Measurements from ENCODE around the gene MMRN1. TPM values are rescaled to one million over a fixed set of nuclear protein-coding genes. Genes with fewer than 3 reads are reported as not detected.

MMRN1 gene
- under 1 TPM; 0.16 to 0.23 TPM for total RNA-seq

- H3K27me3 Mint-ChIP-seq = peaks cover 4% of the 10 kb centered on the region
- H3K27ac Mint-ChIP-seq = peak within 1 kb of the TSS; percentile 65
- peak within 1 kb of the TSS; percentile 27 for H3K4me3 Mint-ChIP-seq
- DNase-seq = no peak
- H3K4me1 Mint-ChIP-seq = peaks cover 14% of the 10 kb centered on the region
- H3K36me3 Mint-ChIP-seq = no peaks in the 10 kb centered on the region
- CTCF ChIA-PET = no interaction called here
- peak; percentile 72 for ATAC-seq
- no peaks in the 10 kb centered on the region for H3K9me3 Mint-ChIP-seq (ENCODE audit: low read depth)
Observed at GRCh38 chr4:89894649-89895550, at the start of gene MMRN1. TSS of gene MMRN1 (plus strand) at chr4:89894854. CDS start at chr4:89894972, 118 bp downstream.

DNA sequence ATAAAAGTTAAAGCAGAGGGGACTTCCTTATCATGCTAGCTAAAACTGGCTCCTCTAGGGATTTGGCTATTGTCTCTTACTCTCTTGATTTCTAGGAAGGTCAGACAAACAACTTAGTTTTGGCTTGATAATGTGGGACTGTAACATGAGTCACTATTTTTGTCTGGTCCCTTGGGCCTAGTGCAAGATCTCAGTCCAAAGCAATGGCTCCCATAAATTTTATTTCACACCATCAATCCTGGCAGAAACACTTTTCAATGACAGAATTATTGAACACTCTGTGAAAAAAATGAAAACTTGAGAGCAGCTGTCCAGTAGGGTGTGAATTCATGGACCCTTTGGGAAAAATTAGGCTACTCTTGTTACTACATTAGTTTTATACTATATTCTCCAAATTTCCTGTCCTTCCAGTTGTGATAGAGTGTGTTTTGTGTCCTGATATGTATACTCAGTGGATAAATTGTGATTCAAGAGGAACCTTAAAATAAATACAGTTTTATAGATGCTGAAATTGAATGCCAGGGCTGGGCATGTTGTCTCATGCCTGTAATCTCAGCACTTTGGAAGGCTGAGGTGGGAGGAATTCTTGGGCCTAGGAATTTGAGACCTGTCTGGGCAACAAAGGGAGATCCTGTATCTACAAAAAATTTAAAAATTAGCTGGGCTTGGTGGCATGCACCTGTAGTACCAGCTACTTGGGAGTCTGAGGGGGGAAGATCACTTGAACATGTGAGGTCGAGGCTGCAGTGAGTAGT is 46.9 kb upstream of the MMRN1 start:
- peaks cover 13% of the 10 kb centered on the region for H3K27me3 Mint-ChIP-seq
- H3K4me1 Mint-ChIP-seq = no peaks in the 10 kb centered on the region
- peaks cover 4% of the 10 kb centered on the region for H3K9me3 Mint-ChIP-seq (ENCODE audit: low read depth)
- ATAC-seq (no peak), DNase-seq (no peak)
- H3K4me3 Mint-ChIP-seq = no peak overlapping the region
- CTCF ChIA-PET = no interaction called here
- peaks cover 1% of the 10 kb centered on the region for H3K36me3 Mint-ChIP-seq
- H3K27ac Mint-ChIP-seq = no peak overlapping the region

GRCh38 chr4:89855236-89855635 is 39.4 kb upstream of the MMRN1 start:
- peaks cover 15% of the 10 kb centered on the region for H3K27me3 Mint-ChIP-seq
- peaks cover under 1% of the 10 kb centered on the region for H3K36me3 Mint-ChIP-seq
- DNase-seq = no peak
- H3K27ac Mint-ChIP-seq = no peak overlapping the region
- no peak overlapping the region for H3K4me3 Mint-ChIP-seq
- H3K9me3 Mint-ChIP-seq (ENCODE audit: low read depth) = no peaks in the 10 kb centered on the region
- CTCF ChIA-PET = no interaction called here
- no peaks in the 10 kb centered on the region for H3K4me1 Mint-ChIP-seq
- no peak for ATAC-seq

DNA sequence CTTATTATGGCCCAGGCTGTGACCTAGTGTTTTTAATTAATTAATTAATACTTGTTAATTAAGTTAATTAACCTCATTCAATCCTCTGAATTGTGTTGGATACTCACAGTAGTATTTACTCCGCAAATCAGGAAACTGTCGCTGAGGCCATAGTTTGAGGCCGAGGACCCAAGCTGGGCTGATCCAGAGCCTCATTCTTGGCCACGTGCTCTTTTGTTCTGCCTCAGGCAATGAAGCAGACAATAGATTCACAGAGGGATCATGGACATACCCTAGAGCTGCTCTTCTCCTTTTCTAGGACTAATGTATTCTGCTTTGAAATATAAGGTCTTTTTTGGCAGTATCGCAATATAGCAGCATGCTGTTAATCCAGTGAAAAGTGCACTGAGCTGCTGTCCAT is 33.7 kb upstream of the MMRN1 start:
- Mint-ChIP-seq H3K36me3 (no peaks in the 10 kb centered on the region), H3K4me1 (no peaks in the 10 kb centered on the region), H3K27me3 (peaks cover 24% of the 10 kb centered on the region), H3K27ac (no peak overlapping the region), H3K4me3 (no peak overlapping the region), H3K9me3 (ENCODE audit: low read depth) (no peaks in the 10 kb centered on the region)
- CTCF ChIA-PET = no interaction called here
- DNase-seq = no peak
- ATAC-seq = no peak

GRCh38 chr4:89863533-89863932 is 31.1 kb upstream of the MMRN1 start:
- H3K27me3 Mint-ChIP-seq = peaks cover 27% of the 10 kb centered on the region
- CTCF ChIA-PET = no interaction called here
- no peaks in the 10 kb centered on the region for H3K9me3 Mint-ChIP-seq (ENCODE audit: low read depth)
- no peaks in the 10 kb centered on the region for H3K4me1 Mint-ChIP-seq
- no peak overlapping the region for H3K4me3 Mint-ChIP-seq
- no peaks in the 10 kb centered on the region for H3K36me3 Mint-ChIP-seq
- no peak for ATAC-seq
- H3K27ac Mint-ChIP-seq = no peak overlapping the region
- no peak for DNase-seq

DNA sequence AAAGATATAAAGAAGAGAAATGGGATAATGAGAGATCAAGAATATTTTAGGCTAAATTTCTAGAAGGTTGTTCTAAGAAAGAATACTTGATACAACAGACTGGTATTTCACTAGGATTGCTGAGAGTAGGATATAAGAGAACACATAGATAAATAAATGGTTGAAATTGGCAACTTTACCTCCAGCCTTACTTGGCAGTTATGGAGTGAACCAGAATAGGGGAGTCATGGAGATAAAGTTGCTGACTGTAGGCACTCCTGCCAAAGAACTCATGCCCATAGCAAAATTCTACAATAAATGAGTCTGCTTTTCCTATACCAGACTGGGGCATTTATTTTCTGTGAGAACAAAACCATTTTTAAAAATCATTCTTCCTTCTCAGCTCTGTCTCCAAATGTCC is 26.4 kb upstream of the MMRN1 start:
- DNase-seq (no peak), ATAC-seq (no peak)
- CTCF ChIA-PET = no interaction called here
- Mint-ChIP-seq H3K27ac (no peak overlapping the region), H3K9me3 (ENCODE audit: low read depth) (no peaks in the 10 kb centered on the region), H3K36me3 (no peaks in the 10 kb centered on the region), H3K4me1 (no peaks in the 10 kb centered on the region), H3K4me3 (no peak overlapping the region), H3K27me3 (peaks cover 15% of the 10 kb centered on the region)

DNA sequence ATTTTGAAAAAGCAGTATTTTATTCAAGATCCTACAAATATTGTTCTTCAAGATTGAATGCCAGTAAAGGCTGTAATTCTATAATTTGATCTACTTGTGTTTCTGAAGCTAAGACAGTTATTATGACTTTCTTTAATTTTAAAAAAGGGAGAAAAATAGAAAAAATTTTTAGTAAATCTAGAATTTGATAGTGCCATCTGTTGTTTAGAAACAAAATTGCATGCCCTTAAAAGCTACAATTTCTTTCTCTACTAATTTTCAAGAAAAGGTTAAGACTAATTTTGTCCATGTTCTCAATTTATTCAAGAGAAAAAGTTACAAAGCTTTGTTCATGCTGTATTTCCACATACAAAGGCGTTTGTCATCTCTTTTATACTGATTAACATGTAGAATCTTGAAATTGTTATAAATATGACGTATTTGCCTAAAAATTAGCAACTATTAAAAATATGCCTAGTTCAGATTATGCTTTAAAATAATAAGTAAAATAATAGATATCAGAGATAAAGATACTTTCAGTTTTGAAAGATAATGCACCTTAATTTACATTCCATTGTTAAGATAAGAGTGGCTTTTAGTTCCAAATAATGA is 25.6 kb upstream of the MMRN1 start:
- ATAC-seq (no peak), DNase-seq (no peak)
- no peak overlapping the region for H3K27ac Mint-ChIP-seq
- peaks cover 11% of the 10 kb centered on the region for H3K27me3 Mint-ChIP-seq
- no peak overlapping the region for H3K4me3 Mint-ChIP-seq
- CTCF ChIA-PET = no interaction called here
- no peaks in the 10 kb centered on the region for H3K36me3 Mint-ChIP-seq
- H3K4me1 Mint-ChIP-seq = no peaks in the 10 kb centered on the region
- H3K9me3 Mint-ChIP-seq (ENCODE audit: low read depth) = no peaks in the 10 kb centered on the region

DNA sequence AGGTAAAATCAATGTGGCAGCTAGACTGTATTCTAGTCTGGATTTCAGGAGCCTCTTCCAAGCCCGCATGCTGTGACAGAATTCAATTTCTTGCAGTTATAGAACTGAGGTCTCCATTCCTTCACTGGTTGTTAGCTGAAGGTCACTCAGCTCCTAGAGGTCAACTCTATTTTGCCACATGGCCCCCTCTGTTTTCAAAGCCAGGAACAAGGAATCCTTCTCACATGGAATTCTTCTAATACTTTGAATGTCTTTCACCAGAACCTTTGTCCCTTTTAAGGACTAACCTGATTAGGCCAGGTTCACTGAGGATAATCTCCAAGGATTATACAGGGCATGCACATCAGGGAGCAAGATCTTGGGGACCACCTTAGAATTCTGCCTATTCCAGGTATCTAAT is 23.4 kb upstream of the MMRN1 start:
- Mint-ChIP-seq H3K4me3 (no peak overlapping the region), H3K27me3 (peaks cover 19% of the 10 kb centered on the region), H3K9me3 (ENCODE audit: low read depth) (no peaks in the 10 kb centered on the region), H3K36me3 (no peaks in the 10 kb centered on the region), H3K27ac (no peak overlapping the region), H3K4me1 (no peaks in the 10 kb centered on the region)
- no peak for ATAC-seq
- CTCF ChIA-PET = no interaction called here
- DNase-seq = no peak

DNA sequence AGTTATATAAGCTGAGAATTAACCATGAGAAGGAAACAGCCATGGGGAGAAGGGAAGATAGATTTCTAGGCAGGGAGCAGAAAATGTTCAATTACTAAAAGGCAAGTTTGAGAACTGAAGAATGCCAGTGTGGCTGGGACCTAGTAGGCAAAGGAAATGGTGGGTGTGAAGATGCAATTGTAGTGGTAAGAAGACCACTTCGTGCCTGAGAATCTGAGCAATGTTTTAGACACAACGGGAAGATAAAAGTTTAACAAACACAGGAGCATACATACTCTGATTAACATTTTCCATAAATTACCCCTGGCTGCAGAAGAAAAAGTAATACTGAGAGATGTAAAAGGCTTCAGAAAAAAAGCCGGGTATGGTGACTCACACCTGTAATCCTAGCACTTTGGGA is 18.1 kb upstream of the MMRN1 start:
- ATAC-seq (no peak), DNase-seq (no peak)
- Mint-ChIP-seq H3K9me3 (ENCODE audit: low read depth) (no peaks in the 10 kb centered on the region), H3K4me1 (no peaks in the 10 kb centered on the region), H3K27ac (no peak overlapping the region), H3K4me3 (no peak overlapping the region), H3K36me3 (no peaks in the 10 kb centered on the region), H3K27me3 (peaks cover 23% of the 10 kb centered on the region)
- CTCF ChIA-PET = no interaction called here

- ATAC-seq (no peak), DNase-seq (no peak)
- no peaks in the 10 kb centered on the region for H3K9me3 Mint-ChIP-seq (ENCODE audit: low read depth)
- no peak overlapping the region for H3K4me3 Mint-ChIP-seq
- H3K36me3 Mint-ChIP-seq = no peaks in the 10 kb centered on the region
- H3K4me1 Mint-ChIP-seq = no peaks in the 10 kb centered on the region
- no peak overlapping the region for H3K27ac Mint-ChIP-seq
- CTCF ChIA-PET = no interaction called here
- peaks cover 27% of the 10 kb centered on the region for H3K27me3 Mint-ChIP-seq
Observed at GRCh38 chr4:89878611-89879010, 16.0 kb upstream of the MMRN1 start.

DNA sequence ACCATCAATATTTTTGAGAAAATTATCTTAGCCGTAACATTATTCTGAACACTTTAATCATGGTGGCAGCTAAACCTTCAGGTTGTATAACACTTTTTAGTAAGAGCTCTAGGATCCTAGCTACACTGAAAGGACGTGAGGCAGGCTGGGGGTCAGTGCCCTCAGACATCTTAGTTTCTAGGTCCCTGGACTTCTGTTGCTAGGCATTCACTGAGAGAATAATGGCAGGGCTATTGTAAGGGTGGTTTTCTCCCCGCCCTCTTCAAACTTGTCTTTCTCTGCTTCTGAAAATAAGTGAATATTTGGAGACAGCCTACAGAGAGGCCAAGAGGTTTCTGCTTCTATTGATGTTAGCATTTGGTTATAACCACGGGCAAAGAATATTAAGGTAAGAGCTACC is 15.4 kb upstream of the MMRN1 start:
- Mint-ChIP-seq H3K36me3 (no peaks in the 10 kb centered on the region), H3K4me3 (no peak overlapping the region), H3K9me3 (ENCODE audit: low read depth) (no peaks in the 10 kb centered on the region), H3K27me3 (peaks cover 27% of the 10 kb centered on the region), H3K4me1 (no peaks in the 10 kb centered on the region), H3K27ac (no peak overlapping the region)
- no peak for DNase-seq
- CTCF ChIA-PET = no interaction called here
- ATAC-seq = no peak

GRCh38 chr4:89889289-89889688 is 5.4 kb upstream of the MMRN1 start:
- CTCF ChIA-PET = no interaction called here
- ATAC-seq = no peak
- peaks cover 2% of the 10 kb centered on the region for H3K4me1 Mint-ChIP-seq

GRCh38 chr4:89897867-89898266 is 3.2 kb downstream of the MMRN1 start:
- Mint-ChIP-seq H3K4me3 (no peak overlapping the region), H3K27ac (no peak overlapping the region), H3K36me3 (no peaks in the 10 kb centered on the region), H3K27me3 (peaks cover 6% of the 10 kb centered on the region), H3K4me1 (peaks cover 14% of the 10 kb centered on the region), H3K9me3 (ENCODE audit: low read depth) (no peaks in the 10 kb centered on the region)
- DNase-seq = no peak
- ATAC-seq = no peak
- CTCF ChIA-PET = no interaction called here

More at GRCh38 chr4:89889289-89889688, 5.4 kb upstream of the MMRN1 start:
- H3K27ac Mint-ChIP-seq = no peak overlapping the region
- H3K4me3 Mint-ChIP-seq = no peak overlapping the region
- no peaks in the 10 kb centered on the region for H3K36me3 Mint-ChIP-seq
- DNase-seq = no peak
- peaks cover 26% of the 10 kb centered on the region for H3K27me3 Mint-ChIP-seq
- H3K9me3 Mint-ChIP-seq (ENCODE audit: low read depth) = no peaks in the 10 kb centered on the region

- no peaks in the 10 kb centered on the region for H3K36me3 Mint-ChIP-seq
- H3K9me3 Mint-ChIP-seq (ENCODE audit: low read depth) = no peaks in the 10 kb centered on the region
- no peak overlapping the region for H3K4me3 Mint-ChIP-seq
- peaks cover 2% of the 10 kb centered on the region for H3K27me3 Mint-ChIP-seq
- H3K4me1 Mint-ChIP-seq = peaks cover 14% of the 10 kb centered on the region
- H3K27ac Mint-ChIP-seq = no peak overlapping the region
- DNase-seq (no peak), ATAC-seq (no peak)
- CTCF ChIA-PET = no interaction called here
Observed at GRCh38 chr4:89898304-89898716, 3.7 kb downstream of the MMRN1 start.

Measured in activated CD8-positive, alpha-beta memory T cell treated with anti-CD3 and anti-CD28 coated beads, Interleukin-2, amount 10 ng/mL, durations not matched to agents 7 days and 5 days (primary cell).